HL-60/S4 treated with retinoic acid at 250 ng/mL for 4 days and 3 days (cell line): Measurements from ENCODE around the gene SEC24D.

ENCODE experiments used
- in situ Hi-C: fragments of 300-500 bp; cut with MboI; formaldehyde crosslinking; loops from 2 replicates; pipeline ENCODE4 v1.7.0; 2022; ENCODE audit warnings: low sequenced_read_pairs

The SEC24D gene

DNA sequence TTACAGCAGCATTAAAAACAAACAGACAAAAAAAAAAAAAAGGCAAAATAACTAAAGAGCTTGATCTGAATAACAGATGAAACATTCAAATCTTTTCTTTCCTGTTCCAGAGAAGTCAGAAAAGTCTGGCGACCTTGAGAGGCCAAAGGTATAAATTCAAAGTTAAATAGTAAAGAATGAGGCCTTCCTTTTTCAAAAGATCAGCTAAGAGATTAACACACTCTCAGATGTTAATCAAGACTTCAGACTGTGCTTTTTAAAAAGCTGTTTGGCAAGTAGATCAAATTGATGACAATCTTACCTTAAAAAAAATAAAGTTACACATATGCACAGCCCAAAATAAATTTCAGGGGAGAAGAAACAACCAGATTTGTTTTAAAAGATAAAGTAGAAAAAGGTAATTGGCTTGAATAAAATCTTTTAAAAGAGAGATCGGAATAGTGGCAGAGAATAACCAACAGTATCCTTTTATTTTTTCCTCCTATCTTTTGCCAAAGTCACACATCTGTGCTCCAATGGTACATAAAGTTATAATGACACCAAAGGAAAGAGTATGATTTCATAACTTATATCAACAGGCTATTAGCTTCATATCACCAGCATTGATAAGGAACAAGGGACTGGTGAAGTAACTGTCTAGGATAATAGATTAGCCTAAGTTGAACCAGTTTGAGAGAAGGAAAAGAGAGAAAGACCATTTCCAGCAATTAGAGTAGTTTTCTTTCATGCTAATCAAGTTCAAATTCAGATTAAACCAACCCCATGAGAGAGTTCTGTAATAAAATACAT, 80.3 kb downstream of the SEC24D start:
- in situ Hi-C loops: no loop called here

DNA sequence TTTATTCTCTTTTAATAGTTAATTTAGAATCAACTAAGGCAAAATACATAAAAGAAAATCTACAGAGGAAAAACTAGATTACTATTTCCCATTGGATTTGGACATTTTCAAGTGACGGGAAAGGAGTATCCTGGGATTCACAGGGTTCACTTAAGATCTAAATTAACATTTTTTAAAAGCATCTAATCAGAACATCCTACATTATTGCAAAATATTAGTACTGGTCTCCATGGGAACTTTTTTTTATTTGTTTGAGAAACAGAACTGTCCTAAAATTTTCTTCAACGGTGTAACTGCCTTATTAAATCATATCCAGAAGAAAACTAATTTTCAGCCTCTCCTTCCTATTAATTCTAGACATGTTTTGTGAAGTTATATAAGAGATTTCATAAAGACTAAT, 81.0 kb downstream of the SEC24D start:
- in situ Hi-C loops: no loop called here

- in situ Hi-C loops: no loop called here
Measured at GRCh38 chr4:118753685-118754084, 82.2 kb downstream of the SEC24D start.

DNA sequence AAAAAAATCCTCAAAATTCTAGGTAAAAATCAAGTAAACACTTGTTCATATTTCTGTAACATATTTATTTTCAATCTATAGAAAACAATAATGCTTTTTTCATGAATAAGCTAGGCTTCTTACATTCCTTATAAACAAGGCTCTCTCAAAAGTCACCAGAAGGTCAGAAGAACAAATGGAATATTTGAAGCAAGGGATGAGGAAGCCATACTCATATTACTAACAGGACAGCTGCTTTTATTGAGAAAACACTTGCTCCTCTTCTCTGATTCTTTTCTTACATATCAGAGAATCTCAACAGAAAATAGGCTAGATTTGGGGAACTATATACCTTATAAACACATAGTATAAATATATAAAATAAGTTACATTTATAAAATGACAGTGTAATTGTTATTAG, 82.8 kb downstream of the SEC24D start:
- in situ Hi-C loops: no loop called here

GRCh38 chr4:118752551-118752950, 83.4 kb downstream of the SEC24D start:
- in situ Hi-C loops: no loop called here

GRCh38 chr4:118751629-118752323, 84.2 kb downstream of the SEC24D start:
- in situ Hi-C loops: no loop called here

DNA sequence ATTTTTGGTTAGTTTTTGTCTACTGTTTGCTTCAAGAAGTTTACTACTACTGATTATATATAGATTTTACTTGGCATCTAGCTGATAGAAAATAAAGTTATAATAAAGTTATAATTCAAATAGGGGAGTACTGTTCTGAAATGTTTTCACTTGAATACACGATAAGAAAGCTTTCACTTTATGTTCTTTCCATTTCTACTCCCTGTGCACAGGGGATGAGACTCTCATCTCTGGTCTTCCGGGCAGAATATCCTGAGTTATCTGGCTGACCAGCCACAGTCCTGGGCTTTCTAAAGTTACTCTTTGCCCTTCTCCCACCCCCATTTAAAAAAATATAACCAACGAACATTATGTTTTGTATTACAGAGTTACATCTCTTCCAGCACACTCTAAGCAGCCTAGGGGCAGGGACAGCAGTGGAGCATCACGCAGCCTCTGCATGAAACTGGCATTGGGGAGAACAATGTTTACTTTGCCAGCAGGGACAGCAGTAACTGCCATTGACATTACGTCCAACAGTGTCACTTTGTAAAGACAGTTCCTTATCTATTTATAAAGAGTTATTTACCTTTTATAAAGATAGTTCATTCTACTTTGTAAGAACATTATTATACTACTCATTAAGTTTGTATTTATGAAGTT, 86.5 kb downstream of the SEC24D start:
- in situ Hi-C loops: no loop called here

GRCh38 chr4:118746251-118746919, 89.5 kb downstream of the SEC24D start:
- in situ Hi-C loops: no loop called here

GRCh38 chr4:118745357-118745756, 90.6 kb downstream of the SEC24D start:
- in situ Hi-C loops: no loop called here

DNA sequence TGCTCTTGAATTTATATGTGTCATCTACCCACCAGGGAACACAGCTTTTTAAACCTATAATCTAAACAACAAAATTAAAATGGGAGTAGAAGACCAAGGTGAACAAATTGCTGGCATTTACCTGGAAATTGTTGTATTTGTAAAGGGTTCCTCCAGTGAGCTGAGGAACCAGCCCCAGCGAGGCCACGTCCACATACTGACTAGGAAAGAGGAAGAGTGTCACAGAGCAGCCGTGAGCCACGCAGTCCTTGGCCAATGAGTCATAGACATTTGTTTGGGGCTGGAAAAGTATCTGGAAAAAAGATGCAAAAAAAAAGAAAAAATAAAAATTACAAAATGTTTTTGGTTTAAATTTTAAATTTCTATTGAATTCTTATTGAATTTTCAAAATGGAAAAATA, 92.1 kb downstream of the SEC24D start:
- in situ Hi-C loops: no loop called here

DNA sequence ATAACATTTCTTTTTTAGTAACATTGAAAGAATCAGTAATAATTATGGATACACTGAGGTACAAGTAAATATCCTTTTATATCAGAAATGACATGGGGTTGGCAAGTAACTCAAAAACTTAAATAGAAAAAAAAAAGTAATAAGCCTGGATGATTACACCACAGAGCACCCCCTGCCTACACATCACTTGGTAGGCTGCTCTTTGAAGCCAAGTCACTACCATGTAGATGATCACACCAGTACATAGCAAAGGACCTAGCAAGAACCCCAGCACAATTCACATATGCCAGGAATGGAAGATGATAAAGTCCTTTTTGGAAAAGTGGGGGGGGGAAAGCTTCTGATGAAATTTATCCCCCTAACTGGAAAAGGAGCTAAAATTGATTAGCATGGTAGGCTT, 93.9 kb downstream of the SEC24D start:
- in situ Hi-C loops: no loop called here

DNA sequence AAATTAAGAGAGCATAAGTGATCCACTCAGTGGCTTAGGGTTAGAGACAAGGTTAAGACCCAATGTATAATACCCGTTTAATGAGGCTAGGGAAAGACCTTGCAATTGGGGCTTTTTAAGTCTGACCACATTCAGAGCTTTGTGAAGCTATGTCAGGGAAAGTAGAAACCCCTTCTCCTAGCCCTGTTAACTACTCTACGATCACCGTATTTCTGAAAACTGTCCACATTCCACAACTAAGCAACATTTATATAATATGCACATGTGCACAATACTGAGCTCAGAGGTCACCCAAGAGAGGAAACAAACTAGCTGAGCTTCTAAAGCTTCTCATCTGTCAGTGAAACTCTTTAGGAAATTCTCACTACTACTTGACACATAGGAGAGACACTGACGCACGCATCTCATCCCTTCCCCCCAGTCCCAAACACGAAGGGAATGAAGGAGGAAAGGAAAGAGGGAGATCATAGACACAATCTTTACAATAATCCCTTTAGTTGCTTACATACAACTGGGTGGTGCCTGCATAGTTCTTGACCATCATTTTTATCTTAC, 94.5 kb downstream of the SEC24D start:
- in situ Hi-C loops: no loop called here

- in situ Hi-C loops: no loop called here
Measured at GRCh38 chr4:118740869-118741268, 95.1 kb downstream of the SEC24D start.

GRCh38 chr4:118739022-118739713, 96.8 kb downstream of the SEC24D start:
- in situ Hi-C loops: no loop called here

DNA sequence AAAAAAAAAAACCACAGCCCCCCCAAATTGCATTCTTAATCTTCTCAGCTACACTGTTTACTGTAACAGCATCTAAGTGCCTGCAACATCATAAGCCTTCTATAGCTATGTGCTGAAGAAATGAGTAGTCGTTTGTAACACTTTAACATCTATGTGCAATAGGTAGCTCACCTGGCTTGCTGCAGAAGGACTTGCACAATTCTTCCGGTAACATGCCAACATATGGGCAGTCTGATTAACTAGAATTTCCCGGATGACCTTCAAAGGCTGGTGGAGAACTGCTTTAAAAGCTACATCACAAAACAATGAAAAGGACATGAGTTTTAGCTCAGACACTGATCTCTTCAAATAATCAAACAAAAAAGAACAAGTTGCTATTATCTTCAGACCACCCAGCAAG, 97.8 kb downstream of the SEC24D start:
- in situ Hi-C loops: no loop called here

GRCh38 chr4:118736900-118737299, 99.0 kb downstream of the SEC24D start:
- in situ Hi-C loops: no loop called here

DNA sequence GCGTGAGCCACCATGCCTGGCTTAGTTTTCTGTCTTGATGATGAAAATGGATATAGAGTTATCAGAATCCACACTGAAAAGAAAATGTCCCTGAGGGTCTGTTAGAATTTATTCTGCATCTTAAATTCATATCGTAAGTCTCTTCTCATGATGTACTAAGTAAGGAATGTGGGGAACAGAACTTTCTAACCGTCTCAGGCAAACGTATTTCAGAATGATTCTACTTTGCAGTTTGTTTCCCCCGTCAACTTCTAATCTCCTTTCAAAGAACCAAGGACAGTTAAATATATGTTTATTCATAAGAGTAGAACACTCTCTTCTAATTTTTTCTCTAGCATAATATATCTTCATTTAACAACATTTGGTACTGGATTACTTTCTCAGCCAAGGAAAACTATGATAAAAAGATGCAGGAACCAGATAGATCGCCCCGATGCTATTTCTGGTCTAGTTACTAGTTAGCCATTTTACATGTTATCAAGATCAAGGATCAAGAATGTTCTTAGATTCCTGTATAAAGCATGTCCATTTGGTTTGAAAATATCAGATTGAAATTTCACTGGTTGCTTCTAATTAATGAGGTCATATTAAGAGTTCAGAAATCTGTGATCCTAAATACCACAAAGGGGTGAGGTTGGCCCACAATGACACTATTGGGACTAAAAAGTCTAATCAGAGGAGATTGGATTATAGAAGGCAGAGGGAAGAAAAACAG, 101.3 kb downstream of the SEC24D start:
- in situ Hi-C loops: no loop called here

- in situ Hi-C loops: no loop called here
Measured at GRCh38 chr4:118732591-118733330, 103.2 kb downstream of the SEC24D start.

- in situ Hi-C loops: no loop called here
Measured at GRCh38 chr4:118730683-118731082, 105.2 kb downstream of the SEC24D start.
